ENCODE results near the gene SCGB1A1. TPM values are rescaled to one million over a fixed set of nuclear protein-coding genes. Genes with fewer than 3 reads are reported as not detected.
"Not testable (repeated sequence)": the region's sequence is repeated elsewhere in the genome, so short reads cannot be mapped to it uniquely, and the experiment has no call there.

SCGB1A1 gene
- total RNA-seq, 2 experiments from 2014 or later, result not detected

DNA sequence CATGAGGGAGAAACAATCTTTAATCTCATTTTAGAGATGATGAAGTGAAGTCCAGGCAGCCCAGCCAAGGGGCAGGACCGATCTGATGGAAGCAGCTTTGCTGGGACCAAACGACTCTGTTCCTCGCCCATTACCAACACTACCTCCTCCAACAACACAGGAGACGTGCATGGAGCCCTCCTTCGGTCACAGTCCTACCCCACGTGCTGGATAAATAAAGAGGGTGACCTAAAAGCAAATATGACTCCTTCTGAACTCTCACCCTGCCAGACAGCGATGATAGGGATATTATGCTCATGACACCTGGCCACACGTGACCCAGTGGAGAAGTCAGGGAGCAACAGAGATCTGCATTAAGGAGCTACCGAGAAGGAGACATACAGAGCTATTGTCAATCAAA is 26.0 kb downstream of the SCGB1A1 start:
- Mint-ChIP-seq H3K36me3 (ENCODE audit: low read depth) (no peaks in the 10 kb centered on the region), H3K27ac (no peak overlapping the region), H3K4me3 (peak overlapping the region; percentile 62), H3K4me1 (peaks cover 5% of the 10 kb centered on the region), H3K27me3 (peaks cover 23% of the 10 kb centered on the region), H3K9me3 (no peaks in the 10 kb centered on the region)
- ChIA-PET CTCF (interaction anchor here (0.9 to 3.0 kb wide), 4 partner anchors 11 to 115 kb away, joined by 3 to 18 read pairs (median 4); no protein-coding TSS in a partner anchor), POLR2A (interaction anchor here (0.9 to 1.5 kb wide), 3 partner anchors 18 to 26 kb away, joined by 4 read pairs; partner anchors contain the start of gene SCGB1A1)
- no peak for DNase-seq

DNA sequence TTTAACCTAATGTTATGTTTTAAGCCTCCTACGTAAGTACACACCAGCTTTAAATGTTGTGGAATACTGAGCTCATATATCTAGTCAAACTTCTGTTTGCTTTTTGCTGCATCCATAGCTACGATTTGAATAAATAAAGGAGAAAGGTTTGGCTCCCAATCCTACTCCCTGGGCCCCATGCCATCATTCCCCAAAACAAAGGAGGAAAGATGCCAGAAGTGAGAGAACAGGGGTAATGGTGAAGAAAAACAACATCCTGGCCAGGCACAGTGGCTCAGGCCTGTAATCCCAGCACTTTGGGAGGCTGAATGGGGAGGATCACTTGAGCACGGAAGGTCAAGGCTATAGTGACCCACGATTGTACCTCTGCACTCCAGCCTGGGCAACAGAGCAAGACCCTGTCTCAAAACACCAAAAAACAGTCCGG is 26.5 kb downstream of the SCGB1A1 start:
- Mint-ChIP-seq H3K9me3 (no peaks in the 10 kb centered on the region), H3K4me3 (no peak overlapping the region), H3K4me1 (peaks cover 5% of the 10 kb centered on the region), H3K27me3 (peaks cover 23% of the 10 kb centered on the region), H3K27ac (no peak overlapping the region), H3K36me3 (ENCODE audit: low read depth) (no peaks in the 10 kb centered on the region)
- ChIA-PET POLR2A (interaction anchor here (0.9 kb wide), 1 partner anchor 26 kb away, joined by 4 read pairs; the partner anchor contains the start of gene SCGB1A1), CTCF (interaction anchor here (0.9 to 3.0 kb wide), 4 partner anchors 12 to 115 kb away, joined by 3 to 18 read pairs (median 4); no protein-coding TSS in a partner anchor)
- no peak for DNase-seq

DNA sequence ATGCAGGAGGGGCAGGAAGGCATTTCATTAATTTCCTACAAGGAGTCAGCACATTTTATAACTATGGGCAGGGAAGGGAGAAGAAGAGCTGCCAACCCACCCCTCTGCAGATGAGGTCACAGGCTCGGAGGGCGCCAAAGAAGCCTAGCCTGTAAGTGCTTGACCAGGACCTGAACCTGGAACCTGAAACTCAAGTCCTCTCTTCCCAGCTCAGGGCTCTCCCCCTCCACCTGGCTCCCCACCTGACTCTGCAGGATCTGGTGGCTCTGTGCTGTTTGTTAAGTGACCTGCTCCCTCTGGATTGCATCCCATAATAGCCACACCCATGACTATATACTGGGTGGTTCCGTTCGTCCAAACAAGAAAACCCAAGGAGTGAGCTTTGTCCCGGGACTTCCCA is 27.3 kb downstream of the SCGB1A1 start:
- peaks cover 5% of the 10 kb centered on the region for H3K4me1 Mint-ChIP-seq
- peaks cover 23% of the 10 kb centered on the region for H3K27me3 Mint-ChIP-seq
- DNase-seq, result no peak
- H3K9me3 Mint-ChIP-seq, result no peaks in the 10 kb centered on the region
- H3K36me3 Mint-ChIP-seq (ENCODE audit: low read depth), result no peaks in the 10 kb centered on the region
- ChIA-PET POLR2A (no interaction called here), CTCF (interaction anchor here (3.0 kb wide), 1 partner anchor 21 kb away, joined by 18 read pairs; no protein-coding TSS in a partner anchor)
- H3K27ac Mint-ChIP-seq, result no peak overlapping the region
- H3K4me3 Mint-ChIP-seq, result no peak overlapping the region

DNA sequence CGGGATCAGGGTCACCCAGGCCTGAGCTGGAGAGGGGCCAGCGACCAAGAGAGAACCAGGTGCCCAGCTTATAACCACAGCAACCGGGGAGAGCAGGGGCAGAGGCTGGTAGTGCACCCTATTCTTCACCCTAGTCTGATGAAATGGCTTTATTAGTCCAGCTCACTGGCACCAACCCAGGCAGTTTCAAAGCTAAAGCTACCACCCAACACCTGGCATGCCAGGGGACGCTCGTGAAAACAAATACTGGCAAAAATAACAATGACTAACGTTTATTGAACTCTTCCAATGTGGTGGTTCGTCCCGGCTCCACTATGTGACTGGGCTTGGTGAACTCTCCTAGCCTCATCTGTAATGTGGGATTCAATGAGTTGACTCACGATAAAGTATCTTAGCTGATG is 30.6 kb downstream of the SCGB1A1 start:
- H3K4me1 Mint-ChIP-seq, result peaks cover 4% of the 10 kb centered on the region
- H3K27ac Mint-ChIP-seq, result no peak overlapping the region
- ChIA-PET CTCF (interaction anchor here (0.9 to 1.6 kb wide), 4 partner anchors 9 to 73 kb away, joined by 3 to 4 read pairs (median 4); no protein-coding TSS in a partner anchor), POLR2A (interaction anchor here (0.7 to 1.3 kb wide), 2 partner anchors 13 to 25 kb away, joined by 3 to 4 read pairs; no protein-coding TSS in a partner anchor)
- no peaks in the 10 kb centered on the region for H3K9me3 Mint-ChIP-seq
- H3K36me3 Mint-ChIP-seq (ENCODE audit: low read depth), result no peaks in the 10 kb centered on the region
- H3K27me3 Mint-ChIP-seq, result peaks cover 22% of the 10 kb centered on the region
- DNase-seq, result no peak
- no peak overlapping the region for H3K4me3 Mint-ChIP-seq

DNA sequence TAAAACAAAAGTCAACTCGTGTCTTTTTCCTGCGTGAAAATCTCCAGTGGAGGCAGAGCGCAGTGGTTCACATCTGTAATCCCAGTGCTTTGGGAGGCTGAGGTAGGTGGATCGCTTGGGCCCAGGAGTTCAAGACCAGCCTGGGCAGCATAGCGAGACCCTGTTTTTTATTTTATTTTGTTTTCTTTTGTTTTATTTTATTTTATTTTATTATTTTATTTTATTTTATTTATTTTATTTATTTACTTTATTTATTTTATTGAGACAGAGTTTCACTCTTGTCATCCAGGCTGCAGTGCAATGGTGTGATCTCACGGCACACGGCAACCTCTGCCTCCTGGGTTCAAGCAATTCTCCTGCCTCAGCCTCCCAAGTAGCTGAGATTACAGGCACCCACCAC is 31.1 kb downstream of the SCGB1A1 start:
- DNase-seq; POLR2A ChIA-PET; H3K4me1 Mint-ChIP-seq; H3K36me3 Mint-ChIP-seq (ENCODE audit: low read depth); H3K4me3 Mint-ChIP-seq; H3K9me3 Mint-ChIP-seq; H3K27ac Mint-ChIP-seq: not testable (repeated sequence)
- CTCF ChIA-PET, result interaction anchor here (0.9 kb wide), 1 partner anchor 74 kb away, joined by 4 read pairs; no protein-coding TSS in a partner anchor
- H3K27me3 Mint-ChIP-seq, result peaks cover 21% of the 10 kb centered on the region

DNA sequence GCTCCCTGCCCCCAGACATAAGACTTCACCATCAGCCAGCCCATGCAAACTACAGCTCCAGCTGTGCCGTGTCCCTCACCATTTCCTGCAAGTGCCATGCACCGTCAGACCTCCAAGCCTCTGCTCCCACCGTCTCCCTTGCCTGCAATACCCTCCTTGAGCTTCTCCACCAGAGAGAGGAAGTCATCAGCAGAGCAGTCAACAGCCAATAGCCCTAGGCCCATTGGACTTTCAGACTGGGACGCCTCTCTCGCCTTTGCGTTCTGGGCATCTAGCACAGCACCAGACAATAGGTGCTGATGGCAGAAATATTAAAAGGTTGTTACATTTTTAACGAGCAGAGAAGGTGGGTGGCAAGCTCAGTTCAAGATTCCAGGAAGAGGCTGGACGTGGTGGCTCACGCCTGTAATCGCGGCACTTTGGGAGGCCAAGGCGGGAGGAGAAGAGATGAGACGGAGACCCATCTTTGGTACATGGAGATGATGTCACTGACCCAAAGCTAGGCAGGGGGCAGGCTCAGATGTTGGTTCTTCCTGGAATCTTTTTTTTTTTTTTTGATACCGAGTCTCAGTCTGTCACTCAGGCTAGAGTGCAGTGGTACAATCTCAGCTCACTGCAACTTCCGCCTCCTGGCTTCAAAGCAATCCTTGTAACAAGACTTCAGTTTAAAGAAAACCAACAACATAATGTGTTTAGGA is 31.9 kb downstream of the SCGB1A1 start:
- CTCF ChIA-PET, result interaction anchor here (0.9 kb wide), 1 partner anchor 11 kb away, joined by 3 read pairs; no protein-coding TSS in a partner anchor
- POLR2A ChIA-PET, result no interaction called here
- Mint-ChIP-seq H3K4me3 (no peak overlapping the region), H3K4me1 (no peaks in the 10 kb centered on the region), H3K36me3 (ENCODE audit: low read depth) (no peaks in the 10 kb centered on the region), H3K9me3 (no peaks in the 10 kb centered on the region), H3K27ac (no peak overlapping the region), H3K27me3 (peaks cover 19% of the 10 kb centered on the region)
- no peak for DNase-seq

DNA sequence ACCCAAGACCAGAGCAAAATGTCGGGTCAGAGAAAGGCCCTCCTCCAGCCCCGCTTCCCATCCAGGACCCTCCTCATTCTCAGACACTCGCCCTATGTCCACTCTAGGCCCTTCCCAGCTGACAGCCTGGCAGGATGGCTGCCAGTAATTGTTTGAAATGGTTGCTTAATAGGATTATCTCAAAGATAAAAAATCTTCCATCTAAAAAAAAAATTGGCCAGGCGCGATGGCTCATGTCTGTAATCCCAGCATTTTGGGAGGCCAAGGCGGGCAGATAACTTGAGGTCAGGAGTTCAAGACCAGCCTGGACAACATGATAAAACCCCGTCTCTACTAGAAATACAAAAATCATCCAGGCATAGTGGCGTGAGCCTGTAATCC is 32.4 kb downstream of the SCGB1A1 start:
- Mint-ChIP-seq H3K36me3 (ENCODE audit: low read depth) (no peaks in the 10 kb centered on the region), H3K27me3 (peaks cover 16% of the 10 kb centered on the region), H3K27ac (no peak overlapping the region), H3K4me1 (no peaks in the 10 kb centered on the region), H3K9me3 (no peaks in the 10 kb centered on the region), H3K4me3 (no peak overlapping the region)
- ChIA-PET POLR2A (no interaction called here), CTCF (interaction anchor here (0.9 kb wide), 1 partner anchor 11 kb away, joined by 3 read pairs; no protein-coding TSS in a partner anchor)
- no peak for DNase-seq

DNA sequence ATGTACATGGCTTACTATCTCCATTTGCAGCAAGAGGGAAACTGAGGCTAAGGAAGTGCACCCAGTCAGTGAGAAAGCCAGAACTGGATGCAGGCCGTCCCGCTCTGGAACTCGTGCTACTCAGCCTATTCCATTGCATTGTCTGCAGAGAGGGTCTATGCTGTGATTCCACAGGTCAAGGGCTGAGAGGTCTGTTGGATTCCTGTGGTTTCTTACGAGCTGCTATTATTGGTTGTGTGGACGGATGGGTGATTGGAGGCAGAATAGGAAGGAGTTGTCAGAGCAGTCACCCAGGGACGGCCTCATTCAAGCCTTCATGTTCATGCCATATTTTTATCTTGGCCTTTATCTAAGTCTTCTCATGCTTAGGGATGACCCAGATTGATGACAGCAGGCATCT is 33.4 kb downstream of the SCGB1A1 start:
- Mint-ChIP-seq H3K27ac (no peak overlapping the region), H3K27me3 (peaks cover 10% of the 10 kb centered on the region), H3K4me3 (no peak overlapping the region), H3K4me1 (no peaks in the 10 kb centered on the region), H3K9me3 (no peaks in the 10 kb centered on the region), H3K36me3 (ENCODE audit: low read depth) (no peaks in the 10 kb centered on the region)
- DNase-seq, result no peak
- CTCF ChIA-PET, result no interaction called here
- POLR2A ChIA-PET, result no interaction called here

DNA sequence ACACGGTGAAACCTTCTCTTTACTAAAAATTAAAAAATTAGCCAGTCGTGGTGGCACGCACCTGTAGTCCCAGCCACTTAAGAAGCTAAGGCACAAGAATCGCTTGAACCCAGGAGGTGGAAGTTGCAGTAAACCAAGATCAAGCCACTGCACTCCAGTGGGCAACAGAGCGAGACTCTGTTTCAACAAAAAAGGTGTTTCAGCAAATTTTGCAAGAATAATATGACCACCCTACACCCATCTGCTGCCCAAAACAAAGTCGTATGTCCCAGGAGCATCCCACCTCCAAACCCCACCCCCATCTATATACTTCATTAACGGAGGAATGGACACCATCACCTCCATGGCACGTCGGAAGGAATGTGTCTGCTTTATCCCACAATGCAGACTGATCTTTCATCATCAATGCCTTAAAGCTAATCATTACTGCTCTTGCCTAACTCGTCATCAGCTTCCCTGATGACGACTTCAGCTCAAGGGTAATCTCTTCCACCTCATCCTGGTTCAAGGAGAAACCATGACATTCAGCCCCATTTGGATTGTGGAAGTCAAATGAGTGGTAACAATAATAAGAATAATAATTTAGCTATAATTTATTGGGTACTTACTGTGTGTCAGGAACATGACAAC is 34.1 kb downstream of the SCGB1A1 start:
- Mint-ChIP-seq H3K27ac (no peak overlapping the region), H3K27me3 (peaks cover 6% of the 10 kb centered on the region), H3K4me1 (no peaks in the 10 kb centered on the region), H3K4me3 (no peak overlapping the region), H3K36me3 (ENCODE audit: low read depth) (no peaks in the 10 kb centered on the region), H3K9me3 (no peaks in the 10 kb centered on the region)
- CTCF ChIA-PET, result interaction anchor here (1.5 kb wide), 1 partner anchor 28 kb away, joined by 5 read pairs; no protein-coding TSS in a partner anchor
- DNase-seq, result no peak
- POLR2A ChIA-PET, result no interaction called here

DNA sequence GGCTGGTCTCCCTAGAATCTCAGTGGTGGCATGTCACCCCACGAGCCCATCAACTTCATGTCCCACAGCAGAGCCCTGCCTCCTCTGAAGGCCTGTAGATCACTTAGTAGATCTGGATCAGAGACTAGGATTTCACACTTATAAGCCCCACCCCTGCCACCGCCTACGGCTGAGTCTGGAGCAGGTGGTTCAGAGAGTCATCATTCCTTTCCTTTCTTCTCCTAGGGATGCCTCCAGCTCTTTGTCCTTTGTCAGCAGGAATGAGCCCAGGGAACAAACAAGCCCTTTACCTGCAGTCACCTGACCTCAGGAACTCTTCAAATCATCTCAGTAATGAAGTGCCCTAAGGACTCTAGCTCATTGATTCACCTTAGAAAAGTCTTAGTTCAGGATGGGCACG is 37.8 kb downstream of the SCGB1A1 start:
- Mint-ChIP-seq H3K27ac (no peak overlapping the region), H3K4me3 (no peak overlapping the region), H3K36me3 (ENCODE audit: low read depth) (no peaks in the 10 kb centered on the region), H3K27me3 (no peaks in the 10 kb centered on the region), H3K9me3 (no peaks in the 10 kb centered on the region), H3K4me1 (no peaks in the 10 kb centered on the region)
- ChIA-PET CTCF (interaction anchor here (1.1 to 1.5 kb wide), 2 partner anchors 16 to 32 kb away, joined by 3 read pairs; no protein-coding TSS in a partner anchor), POLR2A (no interaction called here)
- no peak for DNase-seq

DNA sequence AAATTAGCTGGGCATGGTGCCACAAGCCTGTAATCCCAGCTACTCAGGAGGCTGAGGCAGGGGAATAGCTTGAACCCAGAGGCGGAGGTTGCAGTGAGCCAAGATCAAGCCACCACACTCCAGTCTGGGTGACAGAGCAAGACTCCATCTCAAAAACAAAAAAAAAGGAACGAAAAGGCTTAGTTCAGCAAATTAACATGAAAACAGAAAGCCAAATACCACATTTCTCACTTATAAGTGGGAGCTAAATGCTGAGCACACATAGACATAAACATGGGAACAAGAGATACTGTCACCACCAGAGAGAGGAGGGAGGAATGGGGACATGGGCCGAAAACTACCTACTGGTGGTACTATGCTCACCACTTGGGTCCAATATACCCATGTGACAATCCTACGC is 38.6 kb downstream of the SCGB1A1 start:
- H3K9me3 Mint-ChIP-seq, result no peaks in the 10 kb centered on the region
- no peak overlapping the region for H3K27ac Mint-ChIP-seq
- DNase-seq, result no peak
- H3K27me3 Mint-ChIP-seq, result no peaks in the 10 kb centered on the region
- H3K4me3 Mint-ChIP-seq, result no peak overlapping the region
- ChIA-PET POLR2A (no interaction called here), CTCF (interaction anchor here (0.7 to 1.5 kb wide), 4 partner anchors 9 to 33 kb away, joined by 3 to 5 read pairs (median 3); no protein-coding TSS in a partner anchor)
- H3K36me3 Mint-ChIP-seq (ENCODE audit: low read depth), result no peaks in the 10 kb centered on the region
- H3K4me1 Mint-ChIP-seq, result peaks cover 8% of the 10 kb centered on the region

DNA sequence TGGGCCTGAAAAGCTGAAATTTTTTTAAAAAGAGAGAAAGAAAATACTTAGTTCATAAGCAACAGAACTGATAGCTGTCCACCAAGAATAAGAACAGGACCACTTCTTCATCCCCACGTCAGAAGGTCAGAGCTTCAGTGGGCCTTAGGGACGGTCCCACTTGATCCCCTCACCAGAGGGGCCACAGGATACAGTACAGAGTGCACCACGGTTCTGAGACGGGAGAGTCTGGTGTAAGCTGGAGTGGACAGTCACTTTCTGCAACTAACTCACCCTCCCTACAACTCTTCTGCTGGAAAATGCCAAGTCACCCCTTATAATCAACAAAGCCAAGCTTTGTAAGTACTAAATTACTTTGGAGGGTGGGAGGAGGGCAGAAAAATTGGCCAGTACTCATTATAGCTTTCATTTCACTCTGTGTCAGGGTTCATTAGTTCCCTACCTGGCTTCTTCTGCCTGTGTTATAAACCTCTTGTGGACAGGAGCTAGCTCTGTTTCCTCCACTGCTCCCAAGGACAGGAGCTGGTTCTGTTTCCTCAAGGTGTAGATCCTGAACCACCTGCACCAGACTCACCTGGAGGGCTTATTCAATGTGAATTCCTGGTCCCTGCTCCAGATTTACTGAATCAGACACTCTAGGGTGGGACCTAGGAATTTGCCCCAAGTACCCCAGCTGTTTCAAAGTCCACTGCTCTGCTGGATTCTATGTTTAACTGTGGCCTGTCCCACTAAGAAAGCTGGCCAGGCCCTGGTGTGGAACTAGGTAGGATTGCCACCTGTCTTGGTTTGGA is 39.6 kb downstream of the SCGB1A1 start:
- Mint-ChIP-seq H3K4me1 (peaks cover 14% of the 10 kb centered on the region), H3K27me3 (peaks cover 2% of the 10 kb centered on the region), H3K9me3 (no peaks in the 10 kb centered on the region), H3K4me3 (no peak overlapping the region), H3K36me3 (ENCODE audit: low read depth) (no peaks in the 10 kb centered on the region), H3K27ac (no peak overlapping the region)
- ChIA-PET POLR2A (no interaction called here), CTCF (interaction anchor here (0.8 to 1.9 kb wide), 4 partner anchors 10 to 77 kb away, joined by 3 to 6 read pairs (median 4); no protein-coding TSS in a partner anchor)
- DNase-seq, result no peak
